T-helper 9 cell (primary cell): ENCODE data around the gene DCLRE1B.
A peak's percentile ranks its signal among the peaks of the same experiment; 100 is the strongest.
"Not testable (repeated sequence)": the region's sequence is repeated elsewhere in the genome, so short reads cannot be mapped to it uniquely, and the experiment has no call there.

ENCODE experiments used
- DNase-seq: peaks from one replicate; pipeline ENCODE4 v3.0.0-alpha.2; 2020

Gene DCLRE1B

GRCh38 chr1:113928941-113929749 is 24.0 kb downstream of the DCLRE1B start, which contains the start of gene HIPK1:
Gene HIPK1, plus strand, starts transcription at chr1:113929324.
- DNase-seq = peak; percentile 89

GRCh38 chr1:113929750-113930498 is 24.8 kb downstream of the DCLRE1B start:
- DNase-seq = peak; percentile 68

- DNase-seq = peak; percentile 72
These were observed 25.5 kb downstream of the DCLRE1B start for GRCh38 chr1:113930499-113931161.

- no peak for DNase-seq
These were observed 26.3 kb downstream of the DCLRE1B start for GRCh38 chr1:113931451-113931851.

- DNase-seq = no peak
These were observed 28.9 kb downstream of the DCLRE1B start for GRCh38 chr1:113934006-113934405.

- no peak for DNase-seq
These were observed 29.5 kb downstream of the DCLRE1B start for GRCh38 chr1:113934511-113935055.

- no peak for DNase-seq
These were observed 30.1 kb downstream of the DCLRE1B start for GRCh38 chr1:113935176-113935575.

- no peak for DNase-seq
These were observed 30.8 kb downstream of the DCLRE1B start for GRCh38 chr1:113935970-113936369.

- DNase-seq = no peak
These were observed 32.0 kb downstream of the DCLRE1B start for GRCh38 chr1:113937146-113937545.

GRCh38 chr1:113938192-113938591 is 33.1 kb downstream of the DCLRE1B start:
- no peak for DNase-seq

- peak; percentile 27 for DNase-seq
These were observed 35.5 kb downstream of the DCLRE1B start for GRCh38 chr1:113940365-113941244.

- DNase-seq = no peak
These were observed 36.1 kb downstream of the DCLRE1B start for GRCh38 chr1:113941245-113941559.

GRCh38 chr1:113942527-113942926 is 37.4 kb downstream of the DCLRE1B start:
- DNase-seq = no peak

- DNase-seq = no peak
These were observed 38.1 kb downstream of the DCLRE1B start for GRCh38 chr1:113943028-113943811.

- no peak for DNase-seq
These were observed 40.2 kb downstream of the DCLRE1B start for GRCh38 chr1:113945329-113945728.

GRCh38 chr1:113946112-113946511 is 41.0 kb downstream of the DCLRE1B start:
- DNase-seq = no peak

- DNase-seq = no peak
These were observed 41.7 kb downstream of the DCLRE1B start for GRCh38 chr1:113946678-113947387.

- no peak for DNase-seq
These were observed 42.4 kb downstream of the DCLRE1B start for GRCh38 chr1:113947388-113948107.

GRCh38 chr1:113948151-113948550 is 43.0 kb downstream of the DCLRE1B start:
- not testable (repeated sequence) for DNase-seq

- DNase-seq = no peak
These were observed 43.9 kb downstream of the DCLRE1B start for GRCh38 chr1:113949007-113949406.
